Mesendoderm (in vitro differentiated cells): ENCODE results near the gene SCOC.

ENCODE experiments used
- DNase-seq: peaks from one replicate; pipeline ENCODE4 v3.0.0; 2013
- H2AK5ac ChIP-seq: 2 replicates; pipeline ENCODE4 v1.6.1; 2013; ENCODE audit warnings: low read length, inconsistent platforms
- H2BK120ac ChIP-seq: 2 replicates; pipeline ENCODE4 v1.6.1; 2013; ENCODE audit warnings: low read depth, mild to moderate bottlenecking, low read length, moderate library complexity, mixed read lengths
- H2BK15ac ChIP-seq: replicated peaks from 2 replicates; pipeline ENCODE4 v1.6.1; 2013; ENCODE audit warnings: low read depth, mild to moderate bottlenecking, moderate library complexity
- H2BK5ac ChIP-seq: 2 replicates; pipeline ENCODE4 v1.6.1; 2013; ENCODE audit warnings: low read length, inconsistent platforms
- H3K18ac ChIP-seq: 2 replicates; pipeline ENCODE4 v1.6.1; 2013; ENCODE audit warnings: mild to moderate bottlenecking, low read length, mixed read lengths
- H3K23ac ChIP-seq: one replicate; pipeline ENCODE4 v1.6.1; 2013; ENCODE audit warnings: low read length
- H3K27ac ChIP-seq: 2 replicates; pipeline ENCODE4 v1.5.1; 2013; ENCODE audit warnings: low read depth, mild to moderate bottlenecking, inconsistent platforms, low read length, moderate library complexity
- H3K27me3 ChIP-seq: 2 replicates; pipeline ENCODE4 v1.6.1; 2013; ENCODE audit warnings: low read length, control low read depth, mild to moderate bottlenecking, inconsistent platforms; ENCODE audit not compliant: insufficient read depth, poor library complexity
- H3K36me3 ChIP-seq: 2 replicates; pipeline ENCODE4 v1.6.1; 2013; ENCODE audit warnings: low read length, inconsistent platforms; ENCODE audit not compliant: control insufficient read depth, insufficient read depth
- H3K4ac ChIP-seq: one replicate; pipeline ENCODE4 v1.6.1; 2013; ENCODE audit warnings: low read depth, mild to moderate bottlenecking, low read length, moderate library complexity
- H3K4me1 ChIP-seq: 2 replicates; pipeline ENCODE4 v1.6.1; 2013; ENCODE audit warnings: low read depth, low read length, inconsistent platforms; ENCODE audit not compliant: control insufficient read depth
- H3K4me2 ChIP-seq: 2 replicates; pipeline ENCODE4 v1.6.1; 2013; ENCODE audit warnings: low read length
- H3K4me3 ChIP-seq: 2 replicates; pipeline ENCODE4 v1.5.1; 2013; ENCODE audit warnings: mild to moderate bottlenecking, low read length
- H3K56ac ChIP-seq: one replicate; pipeline ENCODE4 v1.6.1; 2013; ENCODE audit warnings: low read length
- H3K79me1 ChIP-seq: 2 replicates; pipeline ENCODE4 v1.6.1; 2013; ENCODE audit warnings: low read length, inconsistent platforms
- H3K79me2 ChIP-seq: 2 replicates; pipeline ENCODE4 v1.6.1; 2013; ENCODE audit warnings: mild to moderate bottlenecking, low read length; ENCODE audit not compliant: control insufficient read depth, insufficient read depth
- H3K9ac ChIP-seq: 2 replicates; pipeline ENCODE4 v1.6.1; 2013; ENCODE audit warnings: low read length, inconsistent platforms
- H4K5ac ChIP-seq: one replicate; pipeline ENCODE4 v1.6.1; 2013; ENCODE audit warnings: low read length
- H4K8ac ChIP-seq: one replicate; pipeline ENCODE4 v1.6.1; 2013; ENCODE audit warnings: low read depth, mild to moderate bottlenecking, control low read depth, low read length, moderate library complexity
- WGBS: extraction: QIAGEN DNeasy Blood & Tissue Kit; methylation state at CpG from one replicate; pipeline ENCODE4 v1.1.7; 2013; ENCODE audit warnings: low lambda C conversion rate, missing lambda C conversion rate; ENCODE audit not compliant: insufficient coverage; ENCODE audit errors: extremely low coverage; 5-methylcytosine and 5-hydroxymethylcytosine counted together

SCOC gene

DNA sequence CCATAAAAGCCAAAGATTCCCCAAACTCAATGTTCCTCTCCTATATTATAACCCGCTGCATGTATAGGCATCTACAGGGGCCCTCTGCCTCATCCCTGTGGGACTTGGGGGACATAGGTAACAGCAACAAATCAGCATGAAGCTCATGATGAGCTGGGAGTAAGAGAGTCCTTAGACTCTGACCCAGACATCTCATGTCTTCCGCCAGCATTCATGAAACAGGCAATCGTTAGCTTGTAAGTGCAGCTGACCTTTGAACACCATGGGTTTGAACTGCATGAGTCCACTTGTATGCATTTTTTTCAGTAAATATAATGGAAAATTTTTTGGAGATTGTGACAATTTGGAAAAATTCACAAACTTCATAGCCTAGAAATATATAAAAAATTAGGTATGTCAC is 10.4 kb upstream of the SCOC start:
- Histone ChIP-seq H3K9ac (no peak overlapping the region), H3K36me3 (no peaks in the 10 kb centered on the region), H3K4me2 (no peak overlapping the region), H3K4ac (no peak overlapping the region), H3K27ac (no peak overlapping the region), H2BK120ac (no peak overlapping the region), H3K18ac (no peak overlapping the region), H3K23ac (no peak overlapping the region), H2BK5ac (no peak overlapping the region), H4K5ac (no peak overlapping the region), H3K56ac (no peak overlapping the region), H3K4me1 (peaks cover 3% of the 10 kb centered on the region), H3K4me3 (no peak overlapping the region), H3K79me1 (no peaks in the 10 kb centered on the region), H3K27me3 (no peaks in the 10 kb centered on the region), H4K8ac (no peak overlapping the region), H2AK5ac (no peak overlapping the region), H2BK15ac (no peak overlapping the region), H3K79me2 (no peaks in the 10 kb centered on the region)
- DNase-seq = no peak
- no CpG with 5 or more reads among the region's 3 CpGs for WGBS

DNA sequence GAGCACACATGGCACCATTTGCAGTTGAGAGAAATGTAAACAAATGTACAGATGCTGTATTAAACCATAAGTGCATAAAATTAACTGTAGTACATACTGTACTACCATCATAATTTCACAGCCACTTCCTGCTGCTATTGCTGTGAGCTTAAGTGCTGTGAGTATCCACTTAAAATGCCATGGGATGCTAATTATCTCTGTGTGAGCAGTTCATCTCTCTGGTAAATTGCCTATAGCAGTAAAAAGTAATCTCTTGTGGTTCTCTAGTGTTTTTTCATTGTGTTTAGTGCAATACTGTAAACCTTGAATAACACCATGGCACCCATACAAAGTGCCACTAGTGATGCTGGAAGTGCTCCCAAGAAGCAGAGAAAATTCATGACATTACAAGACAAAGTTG is 9.9 kb upstream of the SCOC start:
- H2BK120ac ChIP-seq = no peak overlapping the region
- no peak overlapping the region for H2BK5ac ChIP-seq
- no peak overlapping the region for H4K5ac ChIP-seq
- no peaks in the 10 kb centered on the region for H3K27me3 ChIP-seq
- H3K27ac ChIP-seq = no peak overlapping the region
- no peak overlapping the region for H3K56ac ChIP-seq
- H4K8ac ChIP-seq = no peak overlapping the region
- H3K79me1 ChIP-seq = no peaks in the 10 kb centered on the region
- no peak overlapping the region for H2BK15ac ChIP-seq
- H3K23ac ChIP-seq = no peak overlapping the region
- H3K4me1 ChIP-seq = no peaks in the 10 kb centered on the region
- no peak for DNase-seq
- H3K4ac ChIP-seq = no peak overlapping the region
- H3K18ac ChIP-seq = no peak overlapping the region
- H2AK5ac ChIP-seq = no peak overlapping the region
- H3K4me3 ChIP-seq = no peak overlapping the region
- H3K4me2 ChIP-seq = no peak overlapping the region
- H3K79me2 ChIP-seq = no peaks in the 10 kb centered on the region
- no peak overlapping the region for H3K9ac ChIP-seq
- no peaks in the 10 kb centered on the region for H3K36me3 ChIP-seq

DNA sequence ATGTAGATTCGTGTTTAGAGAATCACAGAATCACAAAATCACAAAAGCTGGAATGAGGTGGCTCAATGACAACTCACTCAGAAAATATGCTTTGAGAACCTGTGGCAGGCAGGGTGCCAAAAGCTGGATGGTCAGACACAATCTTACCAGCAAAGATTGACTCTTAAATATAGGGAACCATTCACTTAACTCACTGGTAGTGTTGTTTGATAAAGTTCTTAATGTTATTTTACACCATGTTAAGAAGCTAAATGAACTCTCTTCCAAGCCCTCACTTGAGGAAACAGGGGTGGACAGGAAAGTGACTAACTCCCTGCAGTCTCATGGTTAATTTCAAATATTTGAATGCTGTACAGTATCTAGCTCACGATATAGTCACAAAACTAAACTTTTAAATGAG is 5.7 kb upstream of the SCOC start:
- WGBS = no CpG with 5 or more reads among the region's 2 CpGs

DNA sequence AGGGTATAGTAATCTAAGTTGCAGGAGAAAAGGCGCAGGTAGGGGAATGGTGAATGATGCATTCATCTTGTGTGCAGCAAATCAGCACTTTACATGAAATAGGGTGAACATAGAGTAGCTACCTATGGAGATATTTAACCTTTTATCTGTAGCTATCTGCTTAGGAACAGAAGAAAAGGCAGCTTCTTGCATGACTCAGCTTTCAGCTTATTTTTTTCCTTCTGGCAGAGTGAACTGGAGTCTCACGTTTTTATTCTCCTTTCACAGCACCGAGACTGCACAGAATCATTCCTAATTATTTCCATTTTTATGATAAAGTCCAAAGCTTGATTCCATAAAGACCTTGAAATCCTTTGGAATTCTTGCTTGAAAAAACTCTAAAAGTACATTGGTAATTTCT is 4.8 kb upstream of the SCOC start:
- Histone ChIP-seq H2BK5ac (no peak overlapping the region), H2BK120ac (no peak overlapping the region), H3K27me3 (no peaks in the 10 kb centered on the region), H3K18ac (no peak overlapping the region), H3K4me1 (no peaks in the 10 kb centered on the region), H4K5ac (no peak overlapping the region), H3K4me2 (no peak overlapping the region), H3K27ac (no peak overlapping the region), H2AK5ac (no peak overlapping the region), H3K79me1 (no peaks in the 10 kb centered on the region), H3K9ac (no peak overlapping the region), H3K56ac (no peak overlapping the region), H3K79me2 (no peaks in the 10 kb centered on the region), H2BK15ac (no peak overlapping the region), H3K4me3 (no peak overlapping the region), H3K4ac (no peak overlapping the region), H3K23ac (no peak overlapping the region), H4K8ac (no peak overlapping the region), H3K36me3 (no peaks in the 10 kb centered on the region)
- no peak for DNase-seq
- 100% methylated on average over 1 of the region's 3 CpGs for WGBS

More for the DNA sequence above, 5.7 kb upstream of the SCOC start:
- Histone ChIP-seq H3K36me3 (no peaks in the 10 kb centered on the region), H3K56ac (no peak overlapping the region), H3K9ac (no peak overlapping the region), H3K4me1 (no peaks in the 10 kb centered on the region), H2BK120ac (no peak overlapping the region), H3K79me2 (no peaks in the 10 kb centered on the region), H3K23ac (no peak overlapping the region), H2BK5ac (no peak overlapping the region), H4K8ac (no peak overlapping the region), H3K27ac (no peak overlapping the region), H3K4ac (no peak overlapping the region), H3K27me3 (no peaks in the 10 kb centered on the region), H4K5ac (no peak overlapping the region), H3K18ac (no peak overlapping the region), H3K4me3 (no peak overlapping the region), H2BK15ac (no peak overlapping the region), H2AK5ac (no peak overlapping the region), H3K79me1 (no peaks in the 10 kb centered on the region), H3K4me2 (no peak overlapping the region)
- DNase-seq = no peak

DNA sequence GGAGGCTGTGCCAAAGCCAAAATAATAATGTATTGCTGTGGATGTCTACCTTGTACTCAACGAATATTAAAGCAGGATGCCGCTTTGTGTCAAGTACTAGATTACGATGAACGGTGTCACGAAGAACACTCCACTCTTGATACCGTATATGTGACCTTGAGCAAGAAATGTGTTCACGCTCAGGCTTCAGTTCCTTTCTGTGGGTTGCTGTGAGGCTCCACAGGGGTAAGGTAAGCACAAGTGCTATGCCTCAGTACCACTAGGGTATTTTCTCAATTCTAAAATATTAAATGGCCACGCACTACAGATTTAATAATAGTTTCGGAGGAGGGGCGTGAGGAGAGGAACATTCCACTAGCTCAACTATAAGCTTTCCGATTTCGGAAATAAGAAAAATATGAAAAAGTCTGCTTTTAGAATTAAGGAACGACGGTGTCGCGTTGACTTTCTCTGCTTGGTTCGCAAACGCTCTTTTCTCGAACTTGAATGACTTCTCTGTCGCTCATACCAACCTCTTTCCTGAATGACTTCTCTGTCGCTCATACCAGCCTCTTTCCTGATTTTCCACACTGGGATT is 607 bp upstream of the SCOC start:
- Histone ChIP-seq H2BK15ac (no peak overlapping the region), H3K4me1 (peaks cover 4% of the 10 kb centered on the region), H3K23ac (no peak overlapping the region), H3K4me3 (peak overlapping the region; percentile 59), H3K79me2 (peaks cover 15% of the 10 kb centered on the region), H4K8ac (no peak overlapping the region), H3K36me3 (no peaks in the 10 kb centered on the region), H3K4me2 (peak overlapping the region; percentile 66), H3K79me1 (peaks cover 11% of the 10 kb centered on the region), H3K9ac (peak overlapping the region; percentile 75), H3K18ac (no peak overlapping the region), H3K27ac (no peak overlapping the region), H2AK5ac (no peak overlapping the region), H4K5ac (peak overlapping the region; percentile 26), H3K27me3 (no peaks in the 10 kb centered on the region), H3K56ac (peak overlapping the region; percentile 80), H2BK120ac (no peak overlapping the region), H2BK5ac (no peak overlapping the region), H3K4ac (no peak overlapping the region)
- no CpG with 5 or more reads among the region's 21 CpGs for WGBS
- no peak for DNase-seq

DNA sequence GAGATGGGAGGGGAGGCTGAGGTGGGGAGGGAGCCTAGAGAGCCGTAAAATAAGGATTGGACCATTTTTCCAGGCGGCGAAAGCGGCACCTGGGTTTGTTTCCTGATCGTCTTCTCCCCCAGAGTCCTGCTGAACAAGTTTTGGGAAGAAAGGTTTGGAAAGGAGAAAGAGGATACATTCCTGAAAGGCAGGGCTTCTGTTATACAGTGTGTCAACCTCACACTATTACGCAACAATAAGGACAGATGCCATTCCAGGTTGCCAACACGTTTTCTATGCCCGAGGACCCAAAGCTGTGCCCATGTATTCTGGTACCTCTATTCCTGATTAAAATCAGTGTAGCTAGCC is 658 bp downstream of the SCOC start:
- no CpG with 5 or more reads among the region's 8 CpGs for WGBS
- no peak overlapping the region for H2BK120ac ChIP-seq

More for the DNA sequence above, 658 bp downstream of the SCOC start:
- Histone ChIP-seq H2AK5ac (no peak overlapping the region), H3K27me3 (no peaks in the 10 kb centered on the region), H4K8ac (no peak overlapping the region), H2BK15ac (no peak overlapping the region), H4K5ac (no peak overlapping the region), H3K27ac (peak overlapping the region; percentile 89), H3K4me3 (peak overlapping the region; percentile 87), H3K9ac (peak overlapping the region; percentile 93), H3K18ac (peak overlapping the region; percentile 1), H3K36me3 (no peaks in the 10 kb centered on the region), H3K56ac (peak overlapping the region; percentile 91), H3K4ac (no peak overlapping the region), H2BK5ac (no peak overlapping the region), H3K79me1 (peaks cover 11% of the 10 kb centered on the region), H3K4me2 (peak overlapping the region; percentile 83), H3K23ac (peak overlapping the region; percentile 59), H3K4me1 (peaks cover 4% of the 10 kb centered on the region), H3K79me2 (peaks cover 15% of the 10 kb centered on the region)
- DNase-seq = no peak
